ENCODE results near the gene SLCO2A1.

Gene SLCO2A1

GRCh38 chr3:133887803-133888703 is 141.7 kb downstream of the SLCO2A1 start:
- Histone ChIP-seq H3K27ac (ENCODE audit: insufficient read depth, low read length, poor library complexity, severe bottlenecking) (no peak overlapping the region), H3K36me3 (ENCODE audit: control insufficient read depth, insufficient read depth, low read length) (no peaks in the 10 kb centered on the region), H3K9me3 (ENCODE audit: control insufficient read depth, low read length) (no peaks in the 10 kb centered on the region)

GRCh38 chr3:133887074-133887802 is 142.5 kb downstream of the SLCO2A1 start:
- H3K4me1 ChIP-seq (ENCODE audit: control insufficient read depth, insufficient read depth, low read length, poor library complexity, severe bottlenecking) = no peaks in the 10 kb centered on the region
- H3K4me3 ChIP-seq (ENCODE audit: insufficient read depth, low read depth, low read length, poor library complexity, severe bottlenecking) = no peak overlapping the region
- no peaks in the 10 kb centered on the region for H3K36me3 ChIP-seq (ENCODE audit: control insufficient read depth, insufficient read depth, low read length)
- H3K27ac ChIP-seq (ENCODE audit: insufficient read depth, low read length, poor library complexity, severe bottlenecking) = no peak overlapping the region
- no peak for DNase-seq
- no peaks in the 10 kb centered on the region for H3K9me3 ChIP-seq (ENCODE audit: control insufficient read depth, low read length)
- H3K27me3 ChIP-seq (replicated peaks; ENCODE audit: control insufficient read depth, insufficient read depth, low read length, poor library complexity, severe bottlenecking) = no peaks in the 10 kb centered on the region

More at GRCh38 chr3:133887803-133888703, 141.7 kb downstream of the SLCO2A1 start:
- no peaks in the 10 kb centered on the region for H3K27me3 ChIP-seq (replicated peaks; ENCODE audit: control insufficient read depth, insufficient read depth, low read length, poor library complexity, severe bottlenecking)
- H3K4me1 ChIP-seq (ENCODE audit: control insufficient read depth, insufficient read depth, low read length, poor library complexity, severe bottlenecking) = no peaks in the 10 kb centered on the region
- no peak overlapping the region for H3K4me3 ChIP-seq (ENCODE audit: insufficient read depth, low read depth, low read length, poor library complexity, severe bottlenecking)
- no peak for DNase-seq

- H3K9me3 ChIP-seq (ENCODE audit: control insufficient read depth, low read length) = no peaks in the 10 kb centered on the region
- H3K27ac ChIP-seq (ENCODE audit: insufficient read depth, low read length, poor library complexity, severe bottlenecking) = no peak overlapping the region
- H3K4me1 ChIP-seq (ENCODE audit: control insufficient read depth, insufficient read depth, low read length, poor library complexity, severe bottlenecking) = peaks cover 3% of the 10 kb centered on the region
- no peaks in the 10 kb centered on the region for H3K36me3 ChIP-seq (ENCODE audit: control insufficient read depth, insufficient read depth, low read length)
- H3K4me3 ChIP-seq (ENCODE audit: insufficient read depth, low read depth, low read length, poor library complexity, severe bottlenecking) = no peak overlapping the region
- DNase-seq = no peak
- no peaks in the 10 kb centered on the region for H3K27me3 ChIP-seq (replicated peaks; ENCODE audit: control insufficient read depth, insufficient read depth, low read length, poor library complexity, severe bottlenecking)
These were observed 143.5 kb downstream of the SLCO2A1 start for GRCh38 chr3:133886031-133886722.

- no peak for DNase-seq
- Histone ChIP-seq H3K27me3 (replicated peaks; ENCODE audit: control insufficient read depth, insufficient read depth, low read length, poor library complexity, severe bottlenecking) (no peaks in the 10 kb centered on the region), H3K27ac (ENCODE audit: insufficient read depth, low read length, poor library complexity, severe bottlenecking) (no peak overlapping the region), H3K36me3 (ENCODE audit: control insufficient read depth, insufficient read depth, low read length) (no peaks in the 10 kb centered on the region), H3K4me1 (ENCODE audit: control insufficient read depth, insufficient read depth, low read length, poor library complexity, severe bottlenecking) (peaks cover 3% of the 10 kb centered on the region), H3K9me3 (ENCODE audit: control insufficient read depth, low read length) (no peaks in the 10 kb centered on the region), H3K4me3 (ENCODE audit: insufficient read depth, low read depth, low read length, poor library complexity, severe bottlenecking) (no peak overlapping the region)
These were observed 144.6 kb downstream of the SLCO2A1 start for GRCh38 chr3:133884887-133885711.

GRCh38 chr3:133884054-133884886 is 145.5 kb downstream of the SLCO2A1 start:
- Histone ChIP-seq H3K27me3 (replicated peaks; ENCODE audit: control insufficient read depth, insufficient read depth, low read length, poor library complexity, severe bottlenecking) (no peaks in the 10 kb centered on the region), H3K9me3 (ENCODE audit: control insufficient read depth, low read length) (no peaks in the 10 kb centered on the region), H3K4me3 (ENCODE audit: insufficient read depth, low read depth, low read length, poor library complexity, severe bottlenecking) (no peak overlapping the region), H3K27ac (ENCODE audit: insufficient read depth, low read length, poor library complexity, severe bottlenecking) (no peak overlapping the region), H3K36me3 (ENCODE audit: control insufficient read depth, insufficient read depth, low read length) (no peaks in the 10 kb centered on the region), H3K4me1 (ENCODE audit: control insufficient read depth, insufficient read depth, low read length, poor library complexity, severe bottlenecking) (peaks cover 3% of the 10 kb centered on the region)
- DNase-seq = no peak

DNA sequence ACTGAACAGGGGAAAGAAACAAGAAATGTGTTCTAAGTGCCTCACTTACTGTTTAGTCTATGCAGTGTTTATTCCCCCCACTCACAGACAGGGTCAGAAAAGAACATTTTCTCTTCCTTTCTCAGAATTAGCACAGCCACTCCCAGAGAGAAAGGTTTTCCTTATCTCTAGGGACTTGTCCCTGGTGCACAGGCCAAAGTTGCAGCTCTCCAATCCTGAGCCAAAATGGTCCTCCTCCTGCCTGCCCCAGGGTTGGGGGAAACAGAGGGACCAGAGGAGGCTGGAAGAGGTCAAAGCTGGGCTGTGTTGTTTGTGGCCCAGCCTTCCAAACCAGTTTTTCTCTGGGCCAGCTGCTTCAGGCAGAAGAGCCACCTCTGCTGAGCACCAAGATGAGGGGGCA is 146.1 kb downstream of the SLCO2A1 start:
- no peak for DNase-seq
- H3K36me3 ChIP-seq (ENCODE audit: control insufficient read depth, insufficient read depth, low read length) = no peaks in the 10 kb centered on the region
- H3K27me3 ChIP-seq (replicated peaks; ENCODE audit: control insufficient read depth, insufficient read depth, low read length, poor library complexity, severe bottlenecking) = no peaks in the 10 kb centered on the region
- no peaks in the 10 kb centered on the region for H3K9me3 ChIP-seq (ENCODE audit: control insufficient read depth, low read length)
- H3K4me3 ChIP-seq (ENCODE audit: insufficient read depth, low read depth, low read length, poor library complexity, severe bottlenecking) = no peak overlapping the region
- H3K27ac ChIP-seq (ENCODE audit: insufficient read depth, low read length, poor library complexity, severe bottlenecking) = no peak overlapping the region
- peaks cover 3% of the 10 kb centered on the region for H3K4me1 ChIP-seq (ENCODE audit: control insufficient read depth, insufficient read depth, low read length, poor library complexity, severe bottlenecking)

GRCh38 chr3:133882986-133883586 is 146.6 kb downstream of the SLCO2A1 start:
- Histone ChIP-seq H3K36me3 (ENCODE audit: control insufficient read depth, insufficient read depth, low read length) (no peaks in the 10 kb centered on the region), H3K4me3 (ENCODE audit: insufficient read depth, low read depth, low read length, poor library complexity, severe bottlenecking) (no peak overlapping the region), H3K9me3 (ENCODE audit: control insufficient read depth, low read length) (no peaks in the 10 kb centered on the region), H3K27me3 (replicated peaks; ENCODE audit: control insufficient read depth, insufficient read depth, low read length, poor library complexity, severe bottlenecking) (no peaks in the 10 kb centered on the region), H3K4me1 (ENCODE audit: control insufficient read depth, insufficient read depth, low read length, poor library complexity, severe bottlenecking) (peaks cover 3% of the 10 kb centered on the region), H3K27ac (ENCODE audit: insufficient read depth, low read length, poor library complexity, severe bottlenecking) (no peak overlapping the region)
- DNase-seq = no peak

DNA sequence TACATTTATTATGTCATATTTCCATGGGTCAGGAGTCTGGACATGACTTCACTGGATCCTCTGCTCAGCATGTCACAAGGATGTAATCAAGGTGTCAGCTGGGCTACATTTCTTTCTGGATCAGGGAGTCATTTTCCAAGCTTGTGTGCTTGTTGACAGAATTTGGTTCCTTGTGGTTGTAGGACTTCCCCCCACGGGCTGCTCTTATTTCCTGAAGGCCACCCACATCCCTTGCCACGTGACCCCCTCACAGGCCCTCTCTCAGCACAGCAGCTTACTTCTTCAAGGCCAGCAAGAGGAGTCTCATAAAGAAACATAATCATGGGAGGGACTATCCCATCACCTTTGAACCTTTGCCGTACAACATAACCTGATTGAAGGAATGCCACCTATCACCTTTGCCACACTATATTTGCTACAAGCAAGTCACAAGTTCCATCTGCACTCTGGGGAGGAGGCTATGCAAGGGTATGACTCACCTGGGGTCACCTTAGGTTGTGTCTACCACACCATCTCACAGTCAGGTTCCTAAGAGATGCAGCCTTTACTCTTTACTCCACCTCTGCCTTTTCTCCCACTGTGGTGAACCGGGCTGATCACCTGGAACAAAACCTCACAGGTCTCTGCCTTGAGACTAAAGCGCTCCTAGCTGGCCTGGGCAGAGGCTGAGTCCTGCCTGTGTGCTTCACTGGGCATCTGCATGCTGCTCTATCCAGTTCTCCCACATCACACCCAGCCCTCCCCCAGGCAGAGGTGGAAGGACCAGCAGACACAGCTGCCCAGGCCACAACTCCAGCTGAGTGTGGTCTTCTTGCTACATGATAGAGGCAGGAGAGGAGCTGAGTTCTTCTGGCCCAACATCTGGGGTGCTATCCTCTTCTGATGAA is 147.5 kb downstream of the SLCO2A1 start:
- Histone ChIP-seq H3K36me3 (ENCODE audit: control insufficient read depth, insufficient read depth, low read length) (no peaks in the 10 kb centered on the region), H3K4me1 (ENCODE audit: control insufficient read depth, insufficient read depth, low read length, poor library complexity, severe bottlenecking) (peaks cover 3% of the 10 kb centered on the region), H3K4me3 (ENCODE audit: insufficient read depth, low read depth, low read length, poor library complexity, severe bottlenecking) (no peak overlapping the region), H3K27me3 (replicated peaks; ENCODE audit: control insufficient read depth, insufficient read depth, low read length, poor library complexity, severe bottlenecking) (no peaks in the 10 kb centered on the region), H3K27ac (ENCODE audit: insufficient read depth, low read length, poor library complexity, severe bottlenecking) (no peak overlapping the region), H3K9me3 (ENCODE audit: control insufficient read depth, low read length) (no peaks in the 10 kb centered on the region)
- DNase-seq = peak in 1 of 3 donors; percentile 32

All from effector memory CD4-positive, alpha-beta T cell (primary cell).